Epithelial cell of proximal tubule (primary cell): ENCODE results near the gene SLC38A2. TPM values are rescaled to one million over a fixed set of nuclear protein-coding genes. Genes with fewer than 3 reads are reported as not detected.

Source experiments
- DNase-seq: peaks from one replicate; pipeline ENCODE4 v3.0.0-alpha.2; 2011; ENCODE audit warnings: low read depth
- H3K4me3 ChIP-seq: 2 replicates; pipeline ENCODE4 v1.5.1; 2011; ENCODE audit warnings: low read depth, mild to moderate bottlenecking, low read length
- CTCF ChIP-seq: conservative IDR thresholded peaks from 2 replicates; pipeline ENCODE4 v1.5.1; 2012; ENCODE audit warnings: low read depth, mild to moderate bottlenecking, low read length
- total RNA-seq: library from RNA; depleted of rRNA; stranded (reverse); fragments of >200 nt; gene quantifications from 2 replicates; pipeline ENCODE4 v1.2.3, GENCODE V29; 2015

The SLC38A2 gene
- total RNA-seq, 1 donor from 2014 or later, result 163 TPM

GRCh38 chr12:46382408-46382963 is 9.9 kb upstream of the SLC38A2 start:
- H3K4me3 ChIP-seq, result peak overlapping the region; percentile 68
- DNase-seq, result no peak
- TF ChIP-seq CTCF, result no peak

GRCh38 chr12:46380881-46381280 is 8.3 kb upstream of the SLC38A2 start:
- H3K4me3 ChIP-seq, result no peak overlapping the region
- no peak for TF ChIP-seq CTCF
- no peak for DNase-seq

GRCh38 chr12:46380022-46380796 is 7.6 kb upstream of the SLC38A2 start:
- H3K4me3 ChIP-seq, result no peak overlapping the region
- no peak for TF ChIP-seq CTCF
- no peak for DNase-seq

DNA sequence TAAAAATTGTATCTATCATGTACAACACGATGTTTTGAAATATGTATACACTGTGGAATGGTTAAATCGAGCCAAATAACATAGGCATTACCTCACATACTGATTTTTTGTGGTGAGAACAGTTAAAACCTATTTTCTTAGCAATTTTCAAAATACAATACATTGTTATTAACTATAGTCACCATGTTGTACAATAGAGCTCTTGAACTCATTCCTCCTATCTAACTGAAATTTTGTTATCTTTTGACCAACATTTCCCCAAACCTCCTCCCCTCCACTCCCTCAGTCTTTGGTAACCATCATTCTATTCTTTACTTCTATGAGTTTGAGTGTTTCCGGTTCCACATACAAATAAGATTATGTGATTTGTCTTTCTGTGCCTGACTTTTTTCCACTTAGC is 6.8 kb upstream of the SLC38A2 start:
- TF ChIP-seq CTCF, result no peak
- DNase-seq, result no peak
- no peak overlapping the region for H3K4me3 ChIP-seq

DNA sequence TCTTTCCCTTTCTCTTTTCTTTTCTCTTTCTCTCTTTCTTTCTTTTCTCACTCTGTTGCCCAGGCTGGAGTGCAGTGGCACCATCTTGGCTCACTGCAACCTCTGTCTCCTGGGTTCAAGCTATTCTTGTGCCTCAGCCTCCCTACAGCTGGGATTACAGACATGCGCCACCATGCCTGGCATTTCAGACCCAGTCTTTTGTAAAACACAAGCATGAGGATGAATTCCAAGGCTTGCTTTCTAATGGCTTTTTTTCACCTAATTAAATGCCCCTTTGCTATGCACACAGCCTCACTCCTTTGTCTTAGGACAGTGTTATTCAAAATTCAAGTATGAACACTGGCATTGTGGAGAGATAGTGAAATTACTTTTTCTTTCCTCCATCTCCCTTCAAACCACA is 6.0 kb upstream of the SLC38A2 start:
- H3K4me3 ChIP-seq, result no peak overlapping the region

DNA sequence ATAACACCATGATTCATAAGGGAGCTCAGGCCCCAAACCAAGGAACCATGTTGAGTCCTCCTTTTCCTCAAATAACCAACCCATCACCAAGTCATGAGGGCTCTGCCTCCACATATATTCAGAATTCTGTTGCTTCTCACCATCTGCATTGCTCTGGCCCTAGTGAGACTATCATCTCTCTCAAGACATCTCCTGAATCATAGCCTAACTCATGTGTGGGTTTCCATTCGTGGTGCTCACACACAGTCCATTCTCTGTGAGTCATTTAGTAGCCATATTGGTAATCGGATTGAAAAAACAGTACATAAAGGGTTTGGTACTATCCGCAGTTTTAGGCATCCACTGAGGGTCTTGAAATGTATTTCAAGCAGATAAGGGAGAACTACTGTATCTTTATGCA is 5.1 kb upstream of the SLC38A2 start:
- H3K4me3 ChIP-seq, result no peak overlapping the region
- no peak for DNase-seq
- TF ChIP-seq CTCF, result no peak

More for the DNA sequence above, 6.0 kb upstream of the SLC38A2 start:
- no peak for DNase-seq
- no peak for TF ChIP-seq CTCF

DNA sequence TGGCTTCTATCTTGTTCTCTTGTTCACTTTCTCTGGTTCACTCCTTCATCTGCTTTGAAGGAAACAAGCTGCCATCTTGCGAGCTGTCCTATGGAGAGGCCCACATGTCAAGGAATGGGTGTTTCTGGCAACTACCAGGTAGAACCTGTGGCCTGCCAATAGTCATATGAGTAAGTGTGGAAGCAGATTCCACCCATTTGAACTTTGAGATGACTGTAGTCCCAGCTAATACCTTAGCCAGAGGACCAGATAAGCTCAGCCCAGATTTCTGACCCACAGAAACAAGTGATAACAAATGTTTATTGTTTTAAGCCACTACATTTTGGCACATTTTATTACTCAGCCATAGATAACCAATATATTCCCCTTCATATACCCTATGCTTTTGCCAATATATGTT is 4.0 kb upstream of the SLC38A2 start:
- no peak for DNase-seq
- no peak for TF ChIP-seq CTCF
- no peak overlapping the region for H3K4me3 ChIP-seq
